Kidney (tissue), 14 donors: ENCODE measurements around the gene MAP3K7CL. TPM values are rescaled to one million over a fixed set of nuclear protein-coding genes. Genes with fewer than 3 reads are reported as not detected.

Experiments used
- DNase-seq, 5 donors: peaks; one replicate each; pipeline ENCODE4 v3.0.0-alpha.2; 2013 to 2020
- FAIRE-seq: peaks from 2 replicates; lab custom pipeline; 2012; peaks lifted over from hg19 to GRCh38; lab: Jason Lieb, UNC
- H3K27ac ChIP-seq, 2 donors: one replicate each; pipeline ENCODE4 v1.7.0; 2013; ENCODE audit warnings: low read depth in 2 of 2, low read length in 2 of 2, inconsistent platforms in 1 of 2
- H3K27me3 ChIP-seq: one replicate; pipeline ENCODE4 v1.7.1; 2013; ENCODE audit warnings: low read length, inconsistent platforms; ENCODE audit not compliant: control insufficient read depth, insufficient read depth
- H3K36me3 ChIP-seq, 3 donors: one replicate each; pipeline versions ENCODE4 v1.7.0 to v1.7.1; 2013; ENCODE audit warnings: low read length in 3 of 3, control low read depth in 1 of 3, inconsistent platforms in 1 of 3; ENCODE audit not compliant: insufficient read depth in 3 of 3, control insufficient read depth in 2 of 3
- H3K4me1 ChIP-seq, 3 donors: one replicate each; pipeline versions ENCODE4 v1.7.0 to v1.7.1; 2013; ENCODE audit warnings: low read length in 3 of 3, inconsistent platforms in 1 of 3, low read depth in 1 of 3; ENCODE audit not compliant: control insufficient read depth in 2 of 3, insufficient read depth in 2 of 3
- H3K4me3 ChIP-seq, 3 donors: one replicate each; pipeline versions ENCODE4 v1.7.0 to v1.8.1; 2013; ENCODE audit warnings: low read length in 3 of 3, control low read depth in 1 of 3, inconsistent platforms in 1 of 3
- H3K9ac ChIP-seq, 3 donors: one replicate each; pipeline versions ENCODE4 v1.7.0 to v1.7.1; 2013; ENCODE audit warnings: low read length in 3 of 3, control low read depth in 1 of 3, inconsistent platforms in 1 of 3
- H3K9me3 ChIP-seq, 3 donors: one replicate each; pipeline versions ENCODE4 v1.7.0 to v1.7.1; 2013; ENCODE audit warnings: low read length in 3 of 3, control low read depth in 1 of 3, inconsistent platforms in 1 of 3; ENCODE audit not compliant: control insufficient read depth in 2 of 3, insufficient read depth in 1 of 3
- CTCF ChIP-seq: IDR thresholded peaks from 3 replicates; pipeline ENCODE4 v1.5.1; 2012; ENCODE audit warnings: mild to moderate bottlenecking, moderate library complexity, borderline replicate concordance; ENCODE audit not compliant: insufficient read depth; ENCODE audit errors: extremely low read depth
- intact Hi-C: fragments of 100-400 bp; cut with DNase I; formaldehyde crosslinking; loops from one replicate; pipeline ENCODE4 v1.11.1; 2022
- polyA plus RNA-seq: library from polyadenylated mRNA; stranded (reverse); fragments of 350-450 nt; fragmentation: Illumina TruSeq; extraction: RNeasy Lipid Tissue Mini Kit (QIAGEN cat#74804); gene quantifications from one replicate; pipeline ENCODE4 v1.2.3, GENCODE V29; 2014; ENCODE audit warnings: low read depth, low replicate concordance; ENCODE audit not compliant: insufficient read depth
- total RNA-seq: library from RNA; stranded (reverse); fragmentation: NEBNext Ultra II Directional; extraction: Animal tissue kit (Norgen Biotek cat#: 25700); gene quantifications from one replicate; pipeline ENCODE4 v1.2.1, GENCODE V29; 2021
- donor health status: control.
- donor health status: control.
- donor health status: control.
- donor health status: control.
- donor health status: control.
- donor health status: DM: yes; HTN: yes; CAD: no.
- donor health status: Normal renal cell carcinoma (clear cell type).

The MAP3K7CL gene
- total and polyA plus RNA-seq, 2 donors from 2014 or later = 5.4 to 12.7 TPM

DNA sequence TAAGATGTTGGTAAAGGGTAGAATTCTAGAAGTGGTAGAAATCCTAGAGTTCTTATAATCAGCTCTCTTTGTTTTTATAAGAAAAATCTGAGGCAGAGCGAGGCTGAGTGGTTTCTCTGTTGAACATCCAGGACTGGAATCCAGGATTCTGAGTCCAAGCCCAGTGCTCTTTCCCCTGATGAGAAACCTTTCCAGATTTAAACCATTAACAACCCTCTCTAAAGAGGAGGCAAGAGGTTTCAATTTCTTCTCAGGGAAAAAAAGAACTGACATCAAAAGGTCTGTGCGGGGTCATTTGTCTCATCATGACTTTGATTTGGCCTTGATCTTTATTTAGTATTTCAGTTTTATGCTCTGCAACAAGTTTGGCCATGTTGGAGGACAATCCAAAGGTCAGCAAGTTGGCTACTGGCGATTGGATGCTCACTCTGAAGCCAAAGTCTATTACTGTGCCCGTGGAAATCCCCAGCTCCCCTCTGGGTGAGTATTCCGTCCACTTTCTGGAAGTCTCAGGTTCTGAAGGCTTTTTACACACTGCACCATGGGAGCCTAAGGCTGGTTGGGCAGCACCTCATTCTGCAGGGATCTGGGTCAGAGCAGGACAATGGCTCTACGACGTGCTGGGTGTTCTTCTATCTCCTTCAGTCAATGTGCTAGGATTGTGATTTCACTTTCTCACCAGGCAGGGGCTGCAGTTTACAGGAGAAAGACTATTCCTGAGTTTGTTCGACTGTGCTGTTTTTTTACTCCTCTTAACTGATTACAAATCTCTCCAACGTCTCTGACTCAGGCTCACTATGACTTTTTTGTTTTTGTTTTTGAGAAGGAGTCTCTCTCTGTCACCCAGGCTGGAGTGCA lies 38.1 kb upstream of the MAP3K7CL start:
- no peaks in the 10 kb centered on the region for H3K27me3 ChIP-seq
- H3K9me3 ChIP-seq = no peaks in the 10 kb centered on the region
- no peaks in the 10 kb centered on the region for H3K36me3 ChIP-seq
- no peak overlapping the region for H3K27ac ChIP-seq
- DNase-seq (no peak), FAIRE-seq (no peak)
- intact Hi-C loops = loop anchor here (10.0 kb wide), 1 partner anchor 282 kb away; no protein-coding TSS in a partner anchor
- H3K4me3 ChIP-seq = no peak overlapping the region
- no peak overlapping the region for H3K9ac ChIP-seq
- no peaks in the 10 kb centered on the region for H3K4me1 ChIP-seq
- no peak for TF ChIP-seq CTCF

- H3K4me1 ChIP-seq = no peaks in the 10 kb centered on the region
- H3K9me3 ChIP-seq = no peaks in the 10 kb centered on the region
- DNase-seq = no peak
- FAIRE-seq = no peak
- no peak overlapping the region for H3K4me3 ChIP-seq
- no peak for TF ChIP-seq CTCF
- no peaks in the 10 kb centered on the region for H3K36me3 ChIP-seq
- intact Hi-C loops = loop anchor here (10.0 kb wide), 1 partner anchor 278 kb away; no protein-coding TSS in a partner anchor
- H3K27ac ChIP-seq = no peak overlapping the region
- H3K27me3 ChIP-seq = no peaks in the 10 kb centered on the region
- no peak overlapping the region for H3K9ac ChIP-seq
Measured at GRCh38 chr21:29096218-29097015, 34.0 kb upstream of the MAP3K7CL start.

GRCh38 chr21:29098156-29098555 lies 32.3 kb upstream of the MAP3K7CL start:
- intact Hi-C loops = loop anchor here (10.0 kb wide), 1 partner anchor 277 kb away; no protein-coding TSS in a partner anchor
- H3K4me1 ChIP-seq = no peaks in the 10 kb centered on the region
- no peak overlapping the region for H3K27ac ChIP-seq
- no peaks in the 10 kb centered on the region for H3K36me3 ChIP-seq
- no peaks in the 10 kb centered on the region for H3K9me3 ChIP-seq
- no peak for DNase-seq
- no peak overlapping the region for H3K4me3 ChIP-seq
- TF ChIP-seq CTCF = no peak
- H3K27me3 ChIP-seq = no peaks in the 10 kb centered on the region
- no peak overlapping the region for H3K9ac ChIP-seq
- FAIRE-seq = no peak
